Astrocyte of the spinal cord (primary cell): ENCODE data around the gene PTPRN2.

Experiments
- DNase-seq: peaks from one replicate; pipeline ENCODE4 v3.0.0; 2011; ENCODE audit warnings: low read depth, low spot score
- H3K4me3 ChIP-seq: 2 replicates; pipeline ENCODE4 v1.5.1; 2011; ENCODE audit warnings: low read depth, mild to moderate bottlenecking, low read length, moderate library complexity
- CTCF ChIP-seq: IDR thresholded peaks from 2 replicates; pipeline ENCODE4 v1.5.1; 2012; ENCODE audit warnings: low read depth, mild to moderate bottlenecking, low read length, inconsistent platforms
- in situ Hi-C: cut with HindIII; loops from 2 replicates; pipeline ENCODE4 v1.10.0; 2017; ENCODE audit warnings: low sequenced_read_pairs

PTPRN2 gene

GRCh38 chr7:158268816-158269535, 318.6 kb downstream of the PTPRN2 start:
- TF ChIP-seq CTCF, result no peak
- DNase-seq, result no peak
- no peak overlapping the region for H3K4me3 ChIP-seq
- in situ Hi-C loops, result no loop called here

- no peak overlapping the region for H3K4me3 ChIP-seq
- no peak for TF ChIP-seq CTCF
- no peak for DNase-seq
- in situ Hi-C loops, result no loop called here
Measured at GRCh38 chr7:158267742-158268435, 319.7 kb downstream of the PTPRN2 start.

DNA sequence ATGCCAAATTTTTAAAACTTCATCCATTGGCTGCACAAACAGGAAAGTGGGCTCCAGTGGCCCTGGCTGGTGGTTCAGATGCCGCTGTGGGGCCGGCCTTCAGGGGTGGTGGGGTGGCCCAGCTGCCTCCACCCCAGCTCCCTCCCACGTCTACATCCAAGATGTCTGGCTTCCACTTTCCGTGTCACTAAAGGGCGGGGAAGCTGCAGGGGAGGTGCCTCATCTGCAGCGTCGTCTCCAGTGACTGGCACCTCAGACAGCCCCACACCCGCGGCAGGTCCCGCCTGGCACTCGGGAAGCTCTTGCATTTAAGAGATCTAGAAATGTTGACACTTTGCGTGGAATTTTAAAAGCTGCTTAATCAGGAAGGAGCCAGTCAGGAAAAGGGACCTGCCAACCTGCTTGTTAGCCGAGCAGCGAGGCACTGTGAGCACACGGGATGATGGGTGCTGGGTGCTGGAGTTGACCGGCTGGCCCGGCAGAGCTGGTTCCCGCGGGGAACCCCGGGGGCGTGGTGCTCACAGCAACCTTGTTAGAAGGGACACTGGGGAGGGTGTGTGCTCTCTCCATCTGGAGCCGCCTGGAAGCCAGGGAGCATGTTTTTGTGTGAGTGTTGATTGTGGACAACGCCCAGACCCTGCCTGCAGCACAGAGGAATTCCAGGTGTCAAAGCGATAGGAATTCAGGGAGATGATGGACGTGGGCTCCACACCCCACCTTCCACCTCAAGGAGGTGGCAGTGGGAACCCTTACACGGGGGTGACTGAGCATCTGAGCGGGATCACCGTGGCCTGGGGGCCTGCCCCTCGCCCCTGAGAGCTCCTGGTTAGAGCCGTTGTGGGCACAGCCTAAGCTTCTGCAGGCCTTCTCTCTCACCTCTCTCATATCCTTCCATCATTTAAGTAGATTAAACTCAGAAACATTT, 320.5 kb downstream of the PTPRN2 start:
- no peak overlapping the region for H3K4me3 ChIP-seq

DNA sequence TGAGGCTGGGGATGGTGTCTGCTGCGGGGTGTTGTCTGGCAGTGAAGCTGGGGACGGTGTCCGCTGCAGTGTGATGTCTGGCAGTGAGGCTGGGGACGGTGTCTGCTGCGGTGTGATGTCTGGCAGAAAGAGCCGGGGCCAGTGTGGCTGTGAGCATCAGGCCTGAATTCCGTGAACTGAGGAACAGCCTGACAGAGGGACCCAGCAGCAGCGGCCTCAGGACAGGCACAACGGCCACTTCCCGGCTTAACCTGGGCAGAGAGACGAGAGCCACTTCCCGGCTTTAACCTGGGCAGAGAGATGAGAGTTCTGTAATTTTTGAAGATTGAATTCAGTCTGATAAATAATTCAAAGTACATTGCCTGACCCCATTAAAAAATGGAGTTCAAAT, 321.2 kb downstream of the PTPRN2 start:
- DNase-seq, result no peak
- no peak for TF ChIP-seq CTCF
- no peak overlapping the region for H3K4me3 ChIP-seq
- in situ Hi-C loops, result no loop called here

More for the DNA sequence above, 320.5 kb downstream of the PTPRN2 start:
- TF ChIP-seq CTCF, result no peak
- DNase-seq, result no peak
- in situ Hi-C loops, result no loop called here

GRCh38 chr7:158265743-158266080, 321.9 kb downstream of the PTPRN2 start:
- no peak overlapping the region for H3K4me3 ChIP-seq
- no peak for DNase-seq
- no peak for TF ChIP-seq CTCF
- in situ Hi-C loops, result no loop called here

- in situ Hi-C loops, result no loop called here
- TF ChIP-seq CTCF, result no peak
- no peak for DNase-seq
- H3K4me3 ChIP-seq, result no peak overlapping the region
Measured at GRCh38 chr7:158264881-158265742, 322.5 kb downstream of the PTPRN2 start.
